Measurements from ENCODE around the gene LKAAEAR1. TPM values are rescaled to one million over a fixed set of nuclear protein-coding genes. Genes with fewer than 3 reads are reported as not detected.

Gene LKAAEAR1
- total RNA-seq, 1 experiment from 2014 or later: 1.7 TPM

GRCh38 chr20:64037199-64037497 is 47.0 kb downstream of the LKAAEAR1 start (continued):
- TF ChIP-seq TEAD4 (CRISPR knock-in tag; IDR thresholded peaks at IDR 0.05): no peak
- TF ChIP-seq FOXJ3 (CRISPR knock-in tag; IDR thresholded peaks at IDR 0.05; ENCODE audit: borderline replicate concordance): no peak
- no peak for TF ChIP-seq ZNF232 (CRISPR knock-in tag; IDR thresholded peaks at IDR 0.05)
- TF ChIP-seq GABPB1 (CRISPR knock-in tag; IDR thresholded peaks at IDR 0.05): no peak
- TF ChIP-seq ZNF263 (CRISPR knock-in tag; IDR thresholded peaks at IDR 0.05; ENCODE audit: low read depth): no peak
- TF ChIP-seq NR2C2 (CRISPR knock-in tag; IDR thresholded peaks at IDR 0.05): no peak
- TF ChIP-seq ZNF121 (CRISPR knock-in tag; IDR thresholded peaks at IDR 0.05): no peak

- peaks cover 27% of the 10 kb centered on the region for H3K27me3 Mint-ChIP-seq (ENCODE audit: low read depth)
- ATAC-seq: no peak
- ChIA-PET CTCF (interaction anchor here (0.6 to 6.1 kb wide), 6 partner anchors 14 to 245 kb away, joined by 3 to 51 read pairs (median 6); partner anchors contain the start of genes LKAAEAR1, PRPF6, SAMD10 and SOX18), POLR2A (no interaction called here)
- H3K9me3 Mint-ChIP-seq: no peaks in the 10 kb centered on the region
- peaks cover 28% of the 10 kb centered on the region for H3K4me1 Mint-ChIP-seq
- DNase-seq (ENCODE audit: low spot score): no peak
- no peak overlapping the region for H3K4me3 Mint-ChIP-seq
- TF ChIP-seq MAX (CRISPR knock-in tag; IDR thresholded peaks at IDR 0.05) (no peak), ZNF671 (CRISPR knock-in tag; IDR thresholded peaks at IDR 0.05) (no peak), NFE2L1 (CRISPR knock-in tag; IDR thresholded peaks at IDR 0.05) (peak; percentile 41; the same call in 1 of the 2 replicates), RORB (CRISPR knock-in tag; IDR thresholded peaks at IDR 0.05) (no peak), JAZF1 (CRISPR knock-in tag; IDR thresholded peaks at IDR 0.05) (no peak)
- H3K36me3 Mint-ChIP-seq: peaks cover 5% of the 10 kb centered on the region; the same call in 1 of the 2 replicates
- no peak overlapping the region for H3K27ac Mint-ChIP-seq
These were observed 47.6 kb downstream of the LKAAEAR1 start for GRCh38 chr20:64036346-64037198.

- Mint-ChIP-seq H3K36me3 (peaks cover 9% of the 10 kb centered on the region; the same call in 1 of the 2 replicates), H3K27ac (peak within 1 kb of the TSS; percentile 91; the same call in 1 of the 2 replicates), H3K4me1 (peaks cover 28% of the 10 kb centered on the region), H3K27me3 (ENCODE audit: low read depth) (peaks cover 21% of the 10 kb centered on the region), H3K9me3 (no peaks in the 10 kb centered on the region), H3K4me3 (no peak within 1 kb of the TSS)
- no peak for DNase-seq (ENCODE audit: low spot score)
- no peak for ATAC-seq
- TF ChIP-seq CREM (CRISPR knock-in tag; IDR thresholded peaks at IDR 0.05) (no peak), GABPB1 (CRISPR knock-in tag; IDR thresholded peaks at IDR 0.05) (peak; percentile 92), ZNF281 (CRISPR knock-in tag; IDR thresholded peaks at IDR 0.05) (peak; percentile 73; the same call in 1 of the 2 replicates), TP53 (CRISPR knock-in tag; IDR thresholded peaks at IDR 0.05) (peak; percentile 69), MLX (CRISPR knock-in tag; IDR thresholded peaks at IDR 0.05) (no peak)
- CTCF ChIA-PET: interaction anchor here (0.7 to 6.1 kb wide), 5 partner anchors 11 to 84 kb away, joined by 3 to 51 read pairs (median 6); partner anchors contain the start of genes LKAAEAR1, PRPF6 and SAMD10
- POLR2A ChIA-PET: no interaction called here
These were observed 48.3 kb downstream of the LKAAEAR1 start, which contains the start of gene C20orf204 for GRCh38 chr20:64035933-64036345. C20orf204 (plus strand) TSS chr20:64036182; CDS start chr20:64036324, 142 bp downstream.

Data from WTC11 (cell line).